ENCODE results near the gene MYBPHL. TPM values are rescaled to one million over a fixed set of nuclear protein-coding genes. Genes with fewer than 3 reads are reported as not detected.

MYBPHL gene
- total and polyA plus RNA-seq, 2 donors (not counting 1 experiment from before 2014, with no cell fraction given) = not detected

- H3K9me3 ChIP-seq (ENCODE audit: control insufficient read depth, insufficient read depth, low read depth, low read length) = no peaks in the 10 kb centered on the region
- DNase-seq (ENCODE audit: low read depth in 2 of 2) = no peak
- H3K79me2 ChIP-seq (ENCODE audit: control insufficient read depth, insufficient read depth, low read length) = no peaks in the 10 kb centered on the region
- no peak overlapping the region for H3K4me2 ChIP-seq (ENCODE audit: extremely low read depth, insufficient read depth, low read length)
- H4K20me1 ChIP-seq (ENCODE audit: control insufficient read depth, extremely low read depth, insufficient read depth, low read length) = no peaks in the 10 kb centered on the region
- no peak overlapping the region for H3K9ac ChIP-seq (ENCODE audit: insufficient read depth, low read length)
- H3K4me1 ChIP-seq (ENCODE audit: control insufficient read depth, extremely low read depth, insufficient read depth, low read length) = no peaks in the 10 kb centered on the region
- no peak overlapping the region for H2AFZ ChIP-seq (ENCODE audit: low read length)
- no peak overlapping the region for H3K27ac ChIP-seq (ENCODE audit: insufficient read depth, low read length)
- TF ChIP-seq CTCF (conservative IDR thresholded peaks at IDR 0.05 in 1 of 2, IDR thresholded peaks at IDR 0.05 in 1 of 2; ENCODE audit: low read depth in 1 of 2, low read length in 2 of 2) = no peak
- TF ChIP-seq EZH2 (IDR thresholded peaks at IDR 0.05; ENCODE audit: low read length, missing control alignments) = no peak
- H3K27me3 ChIP-seq (ENCODE audit: control insufficient read depth, insufficient read depth, low read length) = no peaks in the 10 kb centered on the region
- no peak overlapping the region for H3K4me3 ChIP-seq (replicated peaks in 1 of 4; ENCODE audit: control extremely low read depth in 1 of 4, insufficient read depth in 1 of 4, low read depth in 3 of 4, low read length in 4 of 4)
- no peaks in the 10 kb centered on the region for H3K36me3 ChIP-seq (ENCODE audit: control insufficient read depth, insufficient read depth, low read length)
Measured at GRCh38 chr1:109265741-109266330, 41.0 kb downstream of the MYBPHL start.

GRCh38 chr1:109265016-109265415, 41.8 kb downstream of the MYBPHL start:
- no peaks in the 10 kb centered on the region for H3K27me3 ChIP-seq (ENCODE audit: control insufficient read depth, insufficient read depth, low read length)
- no peak overlapping the region for H3K4me3 ChIP-seq (replicated peaks in 1 of 4; ENCODE audit: control extremely low read depth in 1 of 4, insufficient read depth in 1 of 4, low read depth in 3 of 4, low read length in 4 of 4)
- H3K27ac ChIP-seq (ENCODE audit: insufficient read depth, low read length) = no peak overlapping the region
- H3K9me3 ChIP-seq (ENCODE audit: control insufficient read depth, insufficient read depth, low read depth, low read length) = no peaks in the 10 kb centered on the region
- no peaks in the 10 kb centered on the region for H3K4me1 ChIP-seq (ENCODE audit: control insufficient read depth, extremely low read depth, insufficient read depth, low read length)
- H4K20me1 ChIP-seq (ENCODE audit: control insufficient read depth, extremely low read depth, insufficient read depth, low read length) = no peaks in the 10 kb centered on the region
- H2AFZ ChIP-seq (ENCODE audit: low read length) = no peak overlapping the region
- no peak for DNase-seq (ENCODE audit: low read depth in 2 of 2)
- TF ChIP-seq CTCF (conservative IDR thresholded peaks at IDR 0.05 in 1 of 2, IDR thresholded peaks at IDR 0.05 in 1 of 2; ENCODE audit: low read depth in 1 of 2, low read length in 2 of 2) (no peak), EZH2 (IDR thresholded peaks at IDR 0.05; ENCODE audit: low read length, missing control alignments) (no peak)
- H3K4me2 ChIP-seq (ENCODE audit: extremely low read depth, insufficient read depth, low read length) = no peak overlapping the region
- H3K79me2 ChIP-seq (ENCODE audit: control insufficient read depth, insufficient read depth, low read length) = no peaks in the 10 kb centered on the region
- H3K36me3 ChIP-seq (ENCODE audit: control insufficient read depth, insufficient read depth, low read length) = no peaks in the 10 kb centered on the region
- H3K9ac ChIP-seq (ENCODE audit: insufficient read depth, low read length) = no peak overlapping the region

DNA sequence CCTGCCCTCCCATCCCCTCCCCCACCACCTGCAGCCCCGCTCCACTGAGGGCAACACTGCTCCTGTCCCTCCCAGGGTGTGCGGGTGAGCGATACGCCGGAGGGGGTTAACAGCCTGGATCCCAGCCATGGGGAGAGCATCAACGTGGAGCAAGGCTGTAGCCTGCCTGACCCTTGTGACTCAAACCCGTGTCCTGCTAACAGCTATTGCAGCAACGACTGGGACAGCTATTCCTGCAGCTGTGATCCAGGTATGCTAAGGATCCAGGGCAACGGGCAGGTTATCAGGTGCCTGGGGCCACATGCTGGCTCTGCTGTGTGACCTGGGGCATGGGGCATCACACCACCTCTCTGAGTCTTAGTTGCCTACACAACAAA, 42.4 kb downstream of the MYBPHL start:
- no peaks in the 10 kb centered on the region for H3K27me3 ChIP-seq (ENCODE audit: control insufficient read depth, insufficient read depth, low read length)
- H3K9me3 ChIP-seq (ENCODE audit: control insufficient read depth, insufficient read depth, low read depth, low read length) = no peaks in the 10 kb centered on the region
- H2AFZ ChIP-seq (ENCODE audit: low read length) = no peak overlapping the region
- TF ChIP-seq EZH2 (IDR thresholded peaks at IDR 0.05; ENCODE audit: low read length, missing control alignments) (no peak), CTCF (conservative IDR thresholded peaks at IDR 0.05 in 1 of 2, IDR thresholded peaks at IDR 0.05 in 1 of 2; ENCODE audit: low read depth in 1 of 2, low read length in 2 of 2) (no peak)
- H3K4me3 ChIP-seq (replicated peaks in 1 of 4; ENCODE audit: control extremely low read depth in 1 of 4, insufficient read depth in 1 of 4, low read depth in 3 of 4, low read length in 4 of 4) = no peak overlapping the region
- no peak overlapping the region for H3K9ac ChIP-seq (ENCODE audit: insufficient read depth, low read length)
- no peaks in the 10 kb centered on the region for H3K36me3 ChIP-seq (ENCODE audit: control insufficient read depth, insufficient read depth, low read length)
- no peak for DNase-seq (ENCODE audit: low read depth in 2 of 2)
- H3K27ac ChIP-seq (ENCODE audit: insufficient read depth, low read length) = no peak overlapping the region
- no peaks in the 10 kb centered on the region for H3K79me2 ChIP-seq (ENCODE audit: control insufficient read depth, insufficient read depth, low read length)
- no peaks in the 10 kb centered on the region for H4K20me1 ChIP-seq (ENCODE audit: control insufficient read depth, extremely low read depth, insufficient read depth, low read length)
- no peak overlapping the region for H3K4me2 ChIP-seq (ENCODE audit: extremely low read depth, insufficient read depth, low read length)
- H3K4me1 ChIP-seq (ENCODE audit: control insufficient read depth, extremely low read depth, insufficient read depth, low read length) = no peaks in the 10 kb centered on the region
